B cell (primary cell): ENCODE results near the gene SUOX. TPM values are rescaled to one million over a fixed set of nuclear protein-coding genes. Genes with fewer than 3 reads are reported as not detected.
A peak's percentile ranks its signal among the peaks of the same experiment; 100 is the strongest.

Experiments used
- ATAC-seq: fragments of 200-7000 bp; cut with Tn5 transposase; one replicate; pipeline ENCODE4 v1.10.0; 2021; ENCODE audit warnings: low read depth, mild to moderate bottlenecking, moderate number of reproducible peaks, moderate library complexity
- CTCF ChIA-PET: fragments of 350-600 bp; sonication (Branson Sonifier 250); formaldehyde crosslinking; loops from one replicate; lab custom pipeline; 2021; ENCODE audit warnings: antibody characterized with exemption, inconsistent platforms; lab: Charles Lee
- POLR2A ChIA-PET: fragments of 350-600 bp; sonication (Branson Sonifier 250); formaldehyde crosslinking; loops from one replicate; lab custom pipeline; 2021; ENCODE audit warnings: antibody characterized with exemption; lab: Charles Lee
- DNase-seq: peaks from one replicate; pipeline ENCODE4 v3.0.0; 2013
- H2AFZ ChIP-seq: 2 replicates; pipeline ENCODE4 v1.6.1; 2012; ENCODE audit warnings: mild to moderate bottlenecking, low read depth, low read length; ENCODE audit not compliant: insufficient read depth, poor library complexity, severe bottlenecking
- H3K27ac ChIP-seq, 2 donors: 1 replicate in 1 of 2; 2 replicates in 1 of 2; pipeline ENCODE4 v1.5.1; 2012 to 2013; ENCODE audit warnings: low read length in 2 of 2, mild to moderate bottlenecking in 2 of 2, moderate library complexity in 1 of 2
- H3K27me3 ChIP-seq, 4 experiments: fragments of 200-600 bp in 1 of 4; sonication (generic) in 1 of 4; replicated peaks in 1 of 4; 1 replicate in 2 of 4; 2 replicates in 2 of 4; pipeline versions ENCODE4 v1.6.1 to v1.7.0; 2013 to 2016; ENCODE audit warnings: low read length in 3 of 4, mild to moderate bottlenecking in 2 of 4, mixed read lengths in 1 of 4, moderate library complexity in 1 of 4; ENCODE audit not compliant: insufficient read depth in 4 of 4, control insufficient read depth in 3 of 4; ENCODE audit errors: control extremely low read depth in 1 of 4
- H3K36me3 ChIP-seq, 2 experiments: replicated peaks in 1 of 2; 1 replicate in 1 of 2; 2 replicates in 1 of 2; pipeline versions ENCODE4 v1.6.1 to v1.7.1; 2013; ENCODE audit warnings: low read length in 1 of 2; ENCODE audit not compliant: insufficient read depth in 2 of 2, control insufficient read depth in 1 of 2; ENCODE audit errors: control extremely low read depth in 1 of 2, extremely low read depth in 1 of 2
- H3K4me1 ChIP-seq, 2 donors: fragments of 200-600 bp in 1 of 2; sonication (generic) in 1 of 2; 1 replicate in 1 of 2; 2 replicates in 1 of 2; pipeline versions ENCODE4 v1.5.1 to v1.6.1; 2013 to 2017; ENCODE audit warnings: low read length in 2 of 2; ENCODE audit not compliant: control insufficient read depth in 2 of 2, insufficient read depth in 2 of 2
- H3K4me2 ChIP-seq: replicated peaks from 2 replicates; pipeline ENCODE3; 2012; ENCODE audit warnings: mild to moderate bottlenecking, low read depth, low read length; ENCODE audit not compliant: poor library complexity, severe bottlenecking
- H3K4me3 ChIP-seq, 5 experiments: fragments of 200-600 bp in 1 of 5; sonication (generic) in 1 of 5; 1 replicate in 3 of 5; 2 replicates in 2 of 5; pipeline versions ENCODE4 v1.5.1 to v1.7.0; 2011 to 2016; ENCODE audit warnings: low read length in 4 of 5, mild to moderate bottlenecking in 4 of 5, low read depth in 2 of 5, control low read depth in 1 of 5, moderate library complexity in 1 of 5; ENCODE audit not compliant: insufficient read depth in 1 of 5; ENCODE audit errors: control extremely low read depth in 1 of 5, extremely low read depth in 1 of 5
- H3K79me2 ChIP-seq: fragments of 200-600 bp; sonication (generic); one replicate; pipeline ENCODE4 v1.6.0; 2016; ENCODE audit warnings: low read length; ENCODE audit not compliant: control insufficient read depth, insufficient read depth
- H3K9ac ChIP-seq: fragments of 200-600 bp; sonication (generic); 2 replicates; pipeline ENCODE4 v1.6.1; 2017; ENCODE audit warnings: mild to moderate bottlenecking, low read length, moderate library complexity
- H3K9me3 ChIP-seq, 3 donors: one replicate each; pipeline versions ENCODE4 v1.6.1 to v1.7.1; 2013; ENCODE audit warnings: low read length in 2 of 3; ENCODE audit not compliant: control insufficient read depth in 2 of 3, insufficient read depth in 1 of 3; ENCODE audit errors: control extremely low read depth in 1 of 3
- H4K20me1 ChIP-seq: 2 replicates; pipeline ENCODE4 v1.6.0; 2012; ENCODE audit warnings: mild to moderate bottlenecking, low read length; ENCODE audit not compliant: insufficient read depth, control insufficient read depth, poor library complexity, severe bottlenecking
- H3K27ac Mint-ChIP-seq: one replicate; pipeline ENCODE4 v1.8.0; 2021; ENCODE audit warnings: mixed read lengths
- H3K27me3 Mint-ChIP-seq: one replicate; pipeline ENCODE4 v1.8.0; 2021; ENCODE audit warnings: mixed read lengths
- H3K4me1 Mint-ChIP-seq: one replicate; pipeline ENCODE4 v1.8.0; 2021; ENCODE audit warnings: mixed read lengths
- H3K4me3 Mint-ChIP-seq: one replicate; pipeline ENCODE4 v1.8.0; 2021; ENCODE audit warnings: mixed read lengths
- H3K9me3 Mint-ChIP-seq: one replicate; pipeline ENCODE4 v1.8.0; 2022; ENCODE audit warnings: mixed read lengths; ENCODE audit not compliant: insufficient read depth
- CTCF ChIP-seq: fragments of 200-600 bp; IDR thresholded peaks from one replicate; pipeline ENCODE4 v1.8.0; 2022; ENCODE audit warnings: antibody characterized with exemption, mild to moderate bottlenecking
- EZH2 ChIP-seq: IDR thresholded peaks from 2 replicates; pipeline ENCODE4 v1.6.1; 2012; ENCODE audit warnings: borderline replicate concordance, low read depth, mild to moderate bottlenecking, moderate library complexity, low read length; ENCODE audit not compliant: insufficient read depth, poor library complexity, severe bottlenecking
- WGBS: methylation state at CpG from one replicate; pipeline ENCODE4 v1.1.5; 2013; ENCODE audit warnings: missing lambda C conversion rate; ENCODE audit not compliant: insufficient coverage; 5-methylcytosine and 5-hydroxymethylcytosine counted together
- intact Hi-C: fragments of 100-400 bp; cut with micrococcal nuclease; formaldehyde crosslinking; loops from one replicate; pipeline ENCODE4 v1.10.0; 2022
- polyA plus RNA-seq: library from polyadenylated mRNA; depleted of rRNA; stranded (reverse); fragments of >200 nt; gene quantifications from 2 replicates; pipeline ENCODE4 v1.2.3, GENCODE V29; 2012
- total RNA-seq, 2 donors: library from RNA; stranded (reverse); fragments of 120-200 nt in 1 of 2; gene quantifications; 1 replicate in 1 of 2; 2 replicates in 1 of 2; pipeline versions ENCODE4 v1.2.3 to v1.2.4, GENCODE V29; 2013 to 2022

SUOX gene
- total and polyA plus RNA-seq, 2 donors (not counting 1 experiment from before 2014, with no cell fraction given): 3.1 to 7.5 TPM

- no peaks in the 10 kb centered on the region for H3K27me3 Mint-ChIP-seq
- peak within 1 kb of the TSS; percentile 83 for H3K9ac ChIP-seq
- H3K4me2 ChIP-seq: peak within 1 kb of the TSS; percentile 89
- H3K4me1 Mint-ChIP-seq: peaks cover 34% of the 10 kb centered on the region
- H3K4me1 ChIP-seq: peaks cover 16 to 20% of the 10 kb centered on the region in 2 donors
- H3K4me3 Mint-ChIP-seq: peak within 1 kb of the TSS; percentile 93
- under 1% methylated on average over 33 of the region's 45 CpGs for WGBS
- peak within 1 kb of the TSS in 1 of 2 donors; percentile 77 for H3K27ac ChIP-seq
- ATAC-seq (peak; percentile 100), DNase-seq (peak; percentile 87)
- intact Hi-C loops: loop anchor here (1.0 kb wide), 1 partner anchor 8 kb away; the partner anchor contains the start of gene RAB5B
- H3K9me3 Mint-ChIP-seq: no peaks in the 10 kb centered on the region
- peak within 1 kb of the TSS; percentile 78 for H3K27ac Mint-ChIP-seq
- H4K20me1 ChIP-seq: no peaks in the 10 kb centered on the region
- no peaks in the 10 kb centered on the region for H3K9me3 ChIP-seq
- H3K27me3 ChIP-seq: no peaks in the 10 kb centered on the region
- H3K36me3 ChIP-seq: no peaks in the 10 kb centered on the region
- TF ChIP-seq CTCF (no peak), EZH2 (no peak)
- peaks cover 18% of the 10 kb centered on the region for H3K79me2 ChIP-seq
- H2AFZ ChIP-seq: peak within 1 kb of the TSS; percentile 97
- POLR2A ChIA-PET: no interaction called here
- CTCF ChIA-PET: interaction anchor here (1.5 to 1.8 kb wide), 2 partner anchors 27 to 29 kb away, joined by 6 to 8 read pairs; no protein-coding TSS in a partner anchor
- H3K4me3 ChIP-seq: peak within 1 kb of the TSS; percentile 65 to 82 (median 81)
These were observed 30.4 kb upstream of the SUOX start, which contains the start of gene CDK2 for GRCh38 chr12:55966408-55967281. CDK2 (plus strand) TSS chr12:55966830; CDS start chr12:55967009, 179 bp downstream.

- no peaks in the 10 kb centered on the region for H3K27me3 ChIP-seq
- Mint-ChIP-seq H3K27ac (peak overlapping the region; percentile 21), H3K4me3 (no peak overlapping the region), H3K4me1 (peaks cover 34% of the 10 kb centered on the region), H3K9me3 (no peaks in the 10 kb centered on the region), H3K27me3 (no peaks in the 10 kb centered on the region)
- ChIA-PET POLR2A (no interaction called here), CTCF (interaction anchor here (1.1 kb wide), 1 partner anchor 27 kb away, joined by 3 read pairs; no protein-coding TSS in a partner anchor)
- H3K27ac ChIP-seq: no peak overlapping the region
- ATAC-seq: no peak
- peaks cover 26% of the 10 kb centered on the region for H3K79me2 ChIP-seq
- intact Hi-C loops: no loop called here
- no peak overlapping the region for H3K4me3 ChIP-seq
- no peak overlapping the region for H3K9ac ChIP-seq
- H2AFZ ChIP-seq: no peak overlapping the region
- H3K4me1 ChIP-seq: peaks cover 23 to 26% of the 10 kb centered on the region in 2 donors
- H3K9me3 ChIP-seq: no peaks in the 10 kb centered on the region
- no peaks in the 10 kb centered on the region for H3K36me3 ChIP-seq
- TF ChIP-seq CTCF (no peak), EZH2 (no peak)
- no CpG with 5 or more reads among the region's 4 CpGs for WGBS
- no peak for DNase-seq
- H4K20me1 ChIP-seq: no peaks in the 10 kb centered on the region
- H3K4me2 ChIP-seq: no peak overlapping the region
These were observed 27.7 kb upstream of the SUOX start for GRCh38 chr12:55969356-55969755.
